B cell (primary cell): ENCODE data around the gene ZNF483. TPM values are rescaled to one million over a fixed set of nuclear protein-coding genes. Genes with fewer than 3 reads are reported as not detected.

Experiments used
- ATAC-seq: fragments of 200-7000 bp; cut with Tn5 transposase; one replicate; pipeline ENCODE4 v1.10.0; 2021; ENCODE audit warnings: low read depth, mild to moderate bottlenecking, moderate number of reproducible peaks, moderate library complexity
- CTCF ChIA-PET: fragments of 350-600 bp; sonication (Branson Sonifier 250); formaldehyde crosslinking; loops from one replicate; lab custom pipeline; 2021; ENCODE audit warnings: antibody characterized with exemption, inconsistent platforms; lab: Charles Lee
- POLR2A ChIA-PET: fragments of 350-600 bp; sonication (Branson Sonifier 250); formaldehyde crosslinking; loops from one replicate; lab custom pipeline; 2021; ENCODE audit warnings: antibody characterized with exemption; lab: Charles Lee
- DNase-seq: peaks from one replicate; pipeline ENCODE4 v3.0.0; 2013
- H2AFZ ChIP-seq: 2 replicates; pipeline ENCODE4 v1.6.1; 2012; ENCODE audit warnings: mild to moderate bottlenecking, low read depth, low read length; ENCODE audit not compliant: insufficient read depth, poor library complexity, severe bottlenecking
- H3K27ac ChIP-seq, 2 donors: 1 replicate in 1 of 2; 2 replicates in 1 of 2; pipeline ENCODE4 v1.5.1; 2012 to 2013; ENCODE audit warnings: low read length in 2 of 2, mild to moderate bottlenecking in 2 of 2, moderate library complexity in 1 of 2
- H3K27me3 ChIP-seq, 4 experiments: fragments of 200-600 bp in 1 of 4; sonication (generic) in 1 of 4; replicated peaks in 1 of 4; 1 replicate in 2 of 4; 2 replicates in 2 of 4; pipeline versions ENCODE4 v1.6.1 to v1.7.0; 2013 to 2016; ENCODE audit warnings: low read length in 3 of 4, mild to moderate bottlenecking in 2 of 4, mixed read lengths in 1 of 4, moderate library complexity in 1 of 4; ENCODE audit not compliant: insufficient read depth in 4 of 4, control insufficient read depth in 3 of 4; ENCODE audit errors: control extremely low read depth in 1 of 4
- H3K36me3 ChIP-seq, 2 experiments: replicated peaks in 1 of 2; 1 replicate in 1 of 2; 2 replicates in 1 of 2; pipeline versions ENCODE4 v1.6.1 to v1.7.1; 2013; ENCODE audit warnings: low read length in 1 of 2; ENCODE audit not compliant: insufficient read depth in 2 of 2, control insufficient read depth in 1 of 2; ENCODE audit errors: control extremely low read depth in 1 of 2, extremely low read depth in 1 of 2
- H3K4me1 ChIP-seq, 2 donors: fragments of 200-600 bp in 1 of 2; sonication (generic) in 1 of 2; 1 replicate in 1 of 2; 2 replicates in 1 of 2; pipeline versions ENCODE4 v1.5.1 to v1.6.1; 2013 to 2017; ENCODE audit warnings: low read length in 2 of 2; ENCODE audit not compliant: control insufficient read depth in 2 of 2, insufficient read depth in 2 of 2
- H3K4me2 ChIP-seq: replicated peaks from 2 replicates; pipeline ENCODE3; 2012; ENCODE audit warnings: mild to moderate bottlenecking, low read depth, low read length; ENCODE audit not compliant: poor library complexity, severe bottlenecking
- H3K4me3 ChIP-seq, 5 experiments: fragments of 200-600 bp in 1 of 5; sonication (generic) in 1 of 5; 1 replicate in 3 of 5; 2 replicates in 2 of 5; pipeline versions ENCODE4 v1.5.1 to v1.7.0; 2011 to 2016; ENCODE audit warnings: low read length in 4 of 5, mild to moderate bottlenecking in 4 of 5, low read depth in 2 of 5, control low read depth in 1 of 5, moderate library complexity in 1 of 5; ENCODE audit not compliant: insufficient read depth in 1 of 5; ENCODE audit errors: control extremely low read depth in 1 of 5, extremely low read depth in 1 of 5
- H3K79me2 ChIP-seq: fragments of 200-600 bp; sonication (generic); one replicate; pipeline ENCODE4 v1.6.0; 2016; ENCODE audit warnings: low read length; ENCODE audit not compliant: control insufficient read depth, insufficient read depth
- H3K9ac ChIP-seq: fragments of 200-600 bp; sonication (generic); 2 replicates; pipeline ENCODE4 v1.6.1; 2017; ENCODE audit warnings: mild to moderate bottlenecking, low read length, moderate library complexity
- H3K9me3 ChIP-seq, 3 donors: one replicate each; pipeline versions ENCODE4 v1.6.1 to v1.7.1; 2013; ENCODE audit warnings: low read length in 2 of 3; ENCODE audit not compliant: control insufficient read depth in 2 of 3, insufficient read depth in 1 of 3; ENCODE audit errors: control extremely low read depth in 1 of 3
- H4K20me1 ChIP-seq: 2 replicates; pipeline ENCODE4 v1.6.0; 2012; ENCODE audit warnings: mild to moderate bottlenecking, low read length; ENCODE audit not compliant: insufficient read depth, control insufficient read depth, poor library complexity, severe bottlenecking
- H3K27ac Mint-ChIP-seq: one replicate; pipeline ENCODE4 v1.8.0; 2021; ENCODE audit warnings: mixed read lengths
- H3K27me3 Mint-ChIP-seq: one replicate; pipeline ENCODE4 v1.8.0; 2021; ENCODE audit warnings: mixed read lengths
- H3K4me1 Mint-ChIP-seq: one replicate; pipeline ENCODE4 v1.8.0; 2021; ENCODE audit warnings: mixed read lengths
- H3K4me3 Mint-ChIP-seq: one replicate; pipeline ENCODE4 v1.8.0; 2021; ENCODE audit warnings: mixed read lengths
- H3K9me3 Mint-ChIP-seq: one replicate; pipeline ENCODE4 v1.8.0; 2022; ENCODE audit warnings: mixed read lengths; ENCODE audit not compliant: insufficient read depth
- CTCF ChIP-seq: fragments of 200-600 bp; IDR thresholded peaks from one replicate; pipeline ENCODE4 v1.8.0; 2022; ENCODE audit warnings: antibody characterized with exemption, mild to moderate bottlenecking
- EZH2 ChIP-seq: IDR thresholded peaks from 2 replicates; pipeline ENCODE4 v1.6.1; 2012; ENCODE audit warnings: borderline replicate concordance, low read depth, mild to moderate bottlenecking, moderate library complexity, low read length; ENCODE audit not compliant: insufficient read depth, poor library complexity, severe bottlenecking
- WGBS: methylation state at CpG from one replicate; pipeline ENCODE4 v1.1.5; 2013; ENCODE audit warnings: missing lambda C conversion rate; ENCODE audit not compliant: insufficient coverage; 5-methylcytosine and 5-hydroxymethylcytosine counted together
- intact Hi-C: fragments of 100-400 bp; cut with micrococcal nuclease; formaldehyde crosslinking; loops from one replicate; pipeline ENCODE4 v1.10.0; 2022
- polyA plus RNA-seq: library from polyadenylated mRNA; depleted of rRNA; stranded (reverse); fragments of >200 nt; gene quantifications from 2 replicates; pipeline ENCODE4 v1.2.3, GENCODE V29; 2012
- total RNA-seq, 2 donors: library from RNA; stranded (reverse); fragments of 120-200 nt in 1 of 2; gene quantifications; 1 replicate in 1 of 2; 2 replicates in 1 of 2; pipeline versions ENCODE4 v1.2.3 to v1.2.4, GENCODE V29; 2013 to 2022

ZNF483 gene
- total and polyA plus RNA-seq, 2 donors (not counting 1 experiment from before 2014, with no cell fraction given): 0.43 to 3.0 TPM

GRCh38 chr9:111597852-111598732 lies 73.1 kb downstream of the ZNF483 start:
- under 1% methylated on average over 35 of the region's 41 CpGs for WGBS
- Histone ChIP-seq H3K4me1 (peaks cover 22 to 23% of the 10 kb centered on the region in 2 donors), H3K9ac (peak overlapping the region; percentile 70), H3K27ac (no peak overlapping the region), H3K36me3 (no peaks in the 10 kb centered on the region), H3K27me3 (peaks cover 0 to 39% (median 20%) of the 10 kb centered on the region in 4 experiments), H3K4me3 (peak overlapping the region; percentile 39 to 76 (median 59)), H2AFZ (peak overlapping the region; percentile 76), H3K79me2 (no peaks in the 10 kb centered on the region), H3K4me2 (peak overlapping the region; percentile 98), H4K20me1 (no peaks in the 10 kb centered on the region), H3K9me3 (peaks cover 0 to 13% (median 0%) of the 10 kb centered on the region in 3 donors)
- Mint-ChIP-seq H3K27me3 (peaks cover 42% of the 10 kb centered on the region), H3K27ac (peak overlapping the region; percentile 59), H3K4me3 (peak overlapping the region; percentile 87), H3K9me3 (no peaks in the 10 kb centered on the region), H3K4me1 (peaks cover 25% of the 10 kb centered on the region)
- peak; percentile 69 for ATAC-seq
- peak; percentile 75 for DNase-seq
- CTCF ChIA-PET: interaction anchor here (0.6 to 1.4 kb wide), 14 partner anchors 11 to 763 kb away, joined by 3 to 8 read pairs (median 3); partner anchors contain the start of gene DNAJC25
- intact Hi-C loops: loop anchor here (1.0 to 10.0 kb wide), 4 partner anchors 57 to 763 kb away; no protein-coding TSS in a partner anchor
- TF ChIP-seq CTCF: peak; percentile 76
- no peak for TF ChIP-seq EZH2
- POLR2A ChIA-PET: no interaction called here
